RWPE2 (cell line): ENCODE data around the gene RNGTT.
"Not testable (repeated sequence)": the region's sequence is repeated elsewhere in the genome, so short reads cannot be mapped to it uniquely, and the experiment has no call there.

ENCODE experiments used
- ATAC-seq: fragments of 200-7000 bp; cut with Tn5 transposase; 3 replicates; pipeline ENCODE4 v1.9.1; 2021; ENCODE audit warnings: low read depth
- DNase-seq: peaks from one replicate; pipeline ENCODE4 v3.0.0-alpha.2; 2020; ENCODE audit warnings: low spot score
- H3K27ac ChIP-seq: fragments of 450-650 bp; 2 replicates; pipeline ENCODE4 v1.5.1; 2017; ENCODE audit warnings: mild to moderate bottlenecking; ENCODE audit not compliant: poor library complexity, severe bottlenecking
- H3K27me3 ChIP-seq: fragments of 250-450 bp; sonication (Bioruptor Pico); 2 replicates; pipeline ENCODE4 v1.5.1; 2021; ENCODE audit warnings: mild to moderate bottlenecking, moderate library complexity; ENCODE audit not compliant: insufficient read depth, poor library complexity, severe bottlenecking
- H3K36me3 ChIP-seq: fragments of 250-450 bp; sonication (Bioruptor Pico); 2 replicates; pipeline ENCODE4 v1.5.1; 2020; ENCODE audit warnings: low read depth, mild to moderate bottlenecking, moderate library complexity
- H3K4me1 ChIP-seq: fragments of 250-450 bp; sonication (Bioruptor Pico); 2 replicates; pipeline ENCODE4 v1.5.1; 2021; ENCODE audit warnings: mild to moderate bottlenecking, moderate library complexity; ENCODE audit not compliant: insufficient read depth, poor library complexity, severe bottlenecking
- H3K4me3 ChIP-seq: fragments of 250-450 bp; sonication (Bioruptor Pico); 2 replicates; pipeline ENCODE4 v1.5.1; 2021; ENCODE audit warnings: mild to moderate bottlenecking, moderate library complexity; ENCODE audit not compliant: severe bottlenecking
- H3K9me3 ChIP-seq: fragments of 250-450 bp; sonication (Bioruptor Pico); 2 replicates; pipeline ENCODE4 v1.5.1; 2021; ENCODE audit warnings: mild to moderate bottlenecking, moderate library complexity; ENCODE audit not compliant: severe bottlenecking
- TF ChIP-seq, protein P1 (sequence below): fragments of 450-650 bp; IDR thresholded peaks from one replicate; pipeline ENCODE4 v1.5.1; 2017; ENCODE audit warnings: mild to moderate bottlenecking, moderate library complexity; ENCODE audit not compliant: poor library complexity, severe bottlenecking

The RNGTT gene

DNA sequence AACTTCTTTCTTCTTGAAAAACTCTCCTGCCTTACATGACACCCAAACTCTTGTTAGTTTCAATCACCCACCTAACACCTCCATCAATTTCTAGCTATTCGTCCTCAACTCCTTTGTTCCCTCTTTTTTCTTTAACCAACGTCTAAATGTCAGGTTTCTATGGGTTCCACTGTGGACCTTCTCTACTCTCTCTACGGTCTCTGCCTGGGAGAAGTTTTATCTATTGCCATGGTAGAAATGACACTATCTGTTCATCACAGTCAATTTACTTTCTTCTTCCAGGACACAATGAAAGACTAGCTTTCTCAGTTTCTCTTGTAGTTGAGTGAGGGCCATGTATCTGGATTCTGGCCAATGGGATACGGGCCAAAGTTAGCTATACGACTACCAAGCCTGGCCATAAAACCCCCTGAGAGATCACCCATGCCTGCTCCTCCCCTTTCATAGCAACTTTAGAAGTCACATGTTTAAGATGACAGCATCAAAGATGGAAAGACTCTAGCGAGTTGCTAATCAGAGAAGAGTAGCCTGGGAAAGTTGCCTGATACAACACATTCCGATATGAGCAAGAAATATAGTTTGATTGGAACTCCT is 17.9 kb downstream of the RNGTT start:
- no peak overlapping the region for H3K27ac ChIP-seq
- H3K4me1 ChIP-seq = no peaks in the 10 kb centered on the region
- ATAC-seq (no peak), DNase-seq (no peak)
- TF ChIP-seq, protein P1, sequence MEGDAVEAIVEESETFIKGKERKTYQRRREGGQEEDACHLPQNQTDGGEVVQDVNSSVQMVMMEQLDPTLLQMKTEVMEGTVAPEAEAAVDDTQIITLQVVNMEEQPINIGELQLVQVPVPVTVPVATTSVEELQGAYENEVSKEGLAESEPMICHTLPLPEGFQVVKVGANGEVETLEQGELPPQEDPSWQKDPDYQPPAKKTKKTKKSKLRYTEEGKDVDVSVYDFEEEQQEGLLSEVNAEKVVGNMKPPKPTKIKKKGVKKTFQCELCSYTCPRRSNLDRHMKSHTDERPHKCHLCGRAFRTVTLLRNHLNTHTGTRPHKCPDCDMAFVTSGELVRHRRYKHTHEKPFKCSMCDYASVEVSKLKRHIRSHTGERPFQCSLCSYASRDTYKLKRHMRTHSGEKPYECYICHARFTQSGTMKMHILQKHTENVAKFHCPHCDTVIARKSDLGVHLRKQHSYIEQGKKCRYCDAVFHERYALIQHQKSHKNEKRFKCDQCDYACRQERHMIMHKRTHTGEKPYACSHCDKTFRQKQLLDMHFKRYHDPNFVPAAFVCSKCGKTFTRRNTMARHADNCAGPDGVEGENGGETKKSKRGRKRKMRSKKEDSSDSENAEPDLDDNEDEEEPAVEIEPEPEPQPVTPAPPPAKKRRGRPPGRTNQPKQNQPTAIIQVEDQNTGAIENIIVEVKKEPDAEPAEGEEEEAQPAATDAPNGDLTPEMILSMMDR = no peak
- no peaks in the 10 kb centered on the region for H3K9me3 ChIP-seq
- H3K27me3 ChIP-seq = no peaks in the 10 kb centered on the region
- H3K4me3 ChIP-seq = no peak overlapping the region
- H3K36me3 ChIP-seq = peaks cover 5% of the 10 kb centered on the region; the same call in 1 of the 2 replicates

DNA sequence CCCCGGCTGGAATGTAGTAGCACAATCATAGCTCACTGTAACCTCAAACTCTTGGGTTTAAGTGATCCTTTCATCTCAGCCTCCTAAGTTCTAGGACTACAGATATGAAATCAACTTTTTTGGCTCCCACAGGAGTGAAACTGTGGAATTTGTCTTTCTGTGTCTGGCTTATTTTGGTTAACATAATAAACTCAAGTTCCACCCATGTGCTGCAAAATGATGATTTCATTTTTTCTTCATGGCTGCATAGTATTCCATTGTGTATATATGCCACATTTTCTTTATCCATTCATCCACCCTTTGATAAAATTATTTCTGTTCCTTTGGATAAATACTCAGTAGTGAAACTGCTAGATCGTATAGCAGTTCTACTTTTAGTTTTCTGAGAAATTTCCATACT is 29.9 kb downstream of the RNGTT start:
- H3K36me3 ChIP-seq = peaks cover 22% of the 10 kb centered on the region
- ATAC-seq = no peak

DNA sequence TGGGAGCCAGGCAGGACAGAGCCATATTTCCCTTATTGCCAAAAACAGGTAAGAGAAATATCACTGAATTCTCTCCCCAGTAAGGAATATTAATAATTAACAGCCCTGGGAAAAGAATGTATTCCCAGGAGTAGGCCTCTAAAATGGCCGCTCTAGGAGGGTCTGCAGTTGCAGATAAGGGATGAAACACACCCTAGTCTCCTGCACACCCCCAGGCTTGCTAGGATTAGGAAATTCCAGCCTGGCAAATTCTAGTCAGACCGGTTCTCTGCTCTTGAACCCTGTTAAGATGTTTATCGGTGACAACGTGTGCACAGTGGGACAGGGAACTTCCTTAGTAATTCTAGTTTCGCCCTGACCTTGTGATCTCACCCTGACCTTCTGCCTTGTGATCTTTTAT is 31.4 kb downstream of the RNGTT start:
- peaks cover 28% of the 10 kb centered on the region for H3K36me3 ChIP-seq
- not testable (repeated sequence) for ATAC-seq, H3K27ac ChIP-seq

More for the DNA sequence above, 29.9 kb downstream of the RNGTT start:
- H3K27ac ChIP-seq = no peak overlapping the region
- TF ChIP-seq, protein P1 = no peak
- no peaks in the 10 kb centered on the region for H3K4me1 ChIP-seq
- H3K9me3 ChIP-seq = no peaks in the 10 kb centered on the region
- no peaks in the 10 kb centered on the region for H3K27me3 ChIP-seq
- no peak for DNase-seq
- H3K4me3 ChIP-seq = no peak overlapping the region

DNA sequence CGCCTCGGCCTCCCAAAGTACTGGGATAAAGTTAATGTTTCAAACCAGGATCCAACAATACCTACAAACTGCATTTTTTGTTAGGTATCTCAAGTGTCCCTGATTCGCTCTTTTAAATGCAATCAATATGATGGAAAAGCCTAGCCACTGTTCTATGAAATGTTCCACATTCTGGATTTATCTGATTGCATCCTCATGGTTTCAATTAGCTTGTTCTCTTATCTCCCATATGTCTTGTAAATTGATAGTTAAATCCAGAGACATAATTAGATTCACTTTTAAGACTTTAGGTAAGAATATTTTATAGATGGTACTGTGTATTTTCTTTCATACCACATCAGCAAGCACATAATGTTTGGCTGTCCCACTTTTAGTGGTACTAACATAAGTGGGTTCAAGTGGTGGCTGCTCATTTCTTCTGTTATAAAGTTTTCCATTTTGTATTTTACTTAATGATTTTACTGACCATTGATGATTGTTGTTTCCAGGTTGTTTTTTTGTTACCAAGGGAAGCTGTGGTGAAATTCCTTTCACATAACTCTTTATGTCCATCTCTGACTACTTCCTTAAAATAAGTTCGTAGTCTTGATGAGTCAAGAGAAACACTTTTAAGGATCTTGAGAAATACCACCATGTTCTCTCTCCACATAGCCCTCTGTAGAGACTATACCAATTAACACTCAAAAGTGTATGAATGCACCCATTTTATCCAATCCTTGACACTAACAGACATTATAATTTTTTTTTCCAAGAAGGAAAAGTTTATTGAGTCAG is 40.5 kb downstream of the RNGTT start:
- no peak overlapping the region for H3K4me3 ChIP-seq
- DNase-seq = no peak
- peaks cover 17% of the 10 kb centered on the region for H3K36me3 ChIP-seq
- no peak overlapping the region for H3K27ac ChIP-seq
- TF ChIP-seq, protein P1 = no peak
- ATAC-seq = no peak
- H3K4me1 ChIP-seq = no peaks in the 10 kb centered on the region
- H3K27me3 ChIP-seq = no peaks in the 10 kb centered on the region
- no peaks in the 10 kb centered on the region for H3K9me3 ChIP-seq

More for the DNA sequence above, 31.4 kb downstream of the RNGTT start:
- not testable (repeated sequence) for H3K27me3 ChIP-seq, DNase-seq, H3K9me3 ChIP-seq, H3K4me3 ChIP-seq, H3K4me1 ChIP-seq

DNA sequence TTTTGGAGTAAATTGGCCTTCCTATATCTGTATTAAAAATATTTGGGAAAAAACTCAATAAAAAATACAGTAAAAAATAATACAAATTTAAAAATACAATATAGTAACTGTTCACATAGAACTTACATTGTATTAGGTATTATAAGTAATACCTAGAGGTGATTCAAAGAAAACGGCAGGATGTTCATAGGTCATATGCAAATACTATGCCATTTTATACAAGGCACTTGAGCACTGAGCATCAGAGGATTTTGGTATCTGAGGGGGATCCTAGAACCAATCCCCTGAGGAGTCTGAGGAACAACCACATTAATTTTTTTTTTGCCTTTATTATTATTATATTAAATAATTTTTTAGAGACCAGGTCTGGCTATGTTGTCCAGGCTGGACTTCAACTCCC is 41.7 kb downstream of the RNGTT start:
- H3K9me3 ChIP-seq = no peaks in the 10 kb centered on the region
- H3K4me1 ChIP-seq = no peaks in the 10 kb centered on the region
- H3K4me3 ChIP-seq = no peak overlapping the region
- TF ChIP-seq, protein P1 = no peak
- no peaks in the 10 kb centered on the region for H3K27me3 ChIP-seq
- no peak for ATAC-seq
- H3K27ac ChIP-seq = no peak overlapping the region
- DNase-seq = no peak
- H3K36me3 ChIP-seq = peaks cover 16% of the 10 kb centered on the region
